K562 (cell line): ENCODE data around the gene TRAF7. TPM values are rescaled to one million over a fixed set of nuclear protein-coding genes. Genes with fewer than 3 reads are reported as not detected.

Experiments
- ELF4 ChIP-seq: fragments of 450-650 bp; formaldehyde crosslinking; IDR thresholded peaks from 2 replicates; pipeline ENCODE4 v1.4.0; 2022; ENCODE audit warnings: missing genetic modification characterization
- KDM5B ChIP-seq: fragments of 200-600 bp; sonication (generic); IDR thresholded peaks from 2 replicates; pipeline ENCODE4 v1.6.1; 2012; ENCODE audit warnings: low read depth, mild to moderate bottlenecking, moderate library complexity, low read length, control low read depth, inconsistent platforms; ENCODE audit not compliant: insufficient replicate concordance
- LCOR ChIP-seq: sonication (generic); formaldehyde crosslinking; IDR thresholded peaks from 2 replicates; pipeline ENCODE4 v1.8.0; 2022; ENCODE audit warnings: mild to moderate bottlenecking, missing genetic modification reagents
- MCM2 ChIP-seq: fragments of 450-650 bp; IDR thresholded peaks from 2 replicates; pipeline ENCODE4 v1.6.1; 2017; ENCODE audit warnings: low read depth, mild to moderate bottlenecking
- MEF2D ChIP-seq: conservative IDR thresholded peaks from 2 replicates; pipeline ENCODE4 v1.6.1; 2016; ENCODE audit warnings: low read depth, missing genetic modification characterization, missing compliant biosample characterization
- PBX2 ChIP-seq, 2 experiments: IDR thresholded peaks in 1 of 2; conservative IDR thresholded peaks in 1 of 2; 2 replicates each; pipeline ENCODE4 v1.6.1; 2016; ENCODE audit warnings: low read depth in 2 of 2, mild to moderate bottlenecking in 1 of 2, missing compliant biosample characterization in 1 of 2, missing genetic modification characterization in 1 of 2, moderate library complexity in 1 of 2
- THRAP3 ChIP-seq: fragments of 450-650 bp; IDR thresholded peaks from 2 replicates; pipeline ENCODE4 v1.6.1; 2016; ENCODE audit warnings: mild to moderate bottlenecking, inconsistent platforms, borderline replicate concordance
- ZSCAN32 ChIP-seq: fragments of 450-650 bp; formaldehyde crosslinking; IDR thresholded peaks from 2 replicates; pipeline ENCODE4 v1.4.0; 2020; ENCODE audit warnings: mild to moderate bottlenecking, moderate library complexity
- polyA plus RNA-seq, 8 experiments: library from polyadenylated mRNA; depleted of rRNA in 4 of 8; stranded (reverse) in 5 of 8; unstranded in 3 of 8; fragments of >200 nt; fragmentation: Nextera tagmentation in 2 of 8; fragmentation: Illumina TruSeq in 1 of 8; extraction: Ambion mirVana in 2 of 8; extraction: Trizol in 1 of 8; gene quantifications; 2 replicates each; pipeline versions ENCODE4 v1.2.1 to v1.2.3, GENCODE V29; 2011 to 2014; ENCODE audit warnings: inconsistent platforms in 1 of 8, missing spikeins in 1 of 8
- total RNA-seq, 7 experiments: library from RNA; depleted of rRNA in 6 of 7; stranded (reverse); fragments of >200 nt in 6 of 7; fragmentation: Illumina TruSeq in 2 of 7; extraction: Trizol in 2 of 7; gene quantifications; 2 replicates each; pipeline versions ENCODE4 v1.2.1 to v1.2.3, GENCODE V29; 2011 to 2021; ENCODE audit warnings: low replicate concordance in 1 of 7
- TF ChIP-seq, protein P1 (sequence below): fragments of 250-450 bp; sonication (Bioruptor Pico); IDR thresholded peaks from 2 replicates; pipeline ENCODE4 v1.4.0; 2020; ENCODE audit warnings: mild to moderate bottlenecking, moderate library complexity, borderline replicate concordance

The TRAF7 gene
- total and polyA plus RNA-seq, 9 of the 15 experiments (the other 6 are each of a cell fraction or from before 2014, with no cell fraction given) = 1.1 to 113 (median 41.6) TPM

- TF ChIP-seq, protein P1, sequence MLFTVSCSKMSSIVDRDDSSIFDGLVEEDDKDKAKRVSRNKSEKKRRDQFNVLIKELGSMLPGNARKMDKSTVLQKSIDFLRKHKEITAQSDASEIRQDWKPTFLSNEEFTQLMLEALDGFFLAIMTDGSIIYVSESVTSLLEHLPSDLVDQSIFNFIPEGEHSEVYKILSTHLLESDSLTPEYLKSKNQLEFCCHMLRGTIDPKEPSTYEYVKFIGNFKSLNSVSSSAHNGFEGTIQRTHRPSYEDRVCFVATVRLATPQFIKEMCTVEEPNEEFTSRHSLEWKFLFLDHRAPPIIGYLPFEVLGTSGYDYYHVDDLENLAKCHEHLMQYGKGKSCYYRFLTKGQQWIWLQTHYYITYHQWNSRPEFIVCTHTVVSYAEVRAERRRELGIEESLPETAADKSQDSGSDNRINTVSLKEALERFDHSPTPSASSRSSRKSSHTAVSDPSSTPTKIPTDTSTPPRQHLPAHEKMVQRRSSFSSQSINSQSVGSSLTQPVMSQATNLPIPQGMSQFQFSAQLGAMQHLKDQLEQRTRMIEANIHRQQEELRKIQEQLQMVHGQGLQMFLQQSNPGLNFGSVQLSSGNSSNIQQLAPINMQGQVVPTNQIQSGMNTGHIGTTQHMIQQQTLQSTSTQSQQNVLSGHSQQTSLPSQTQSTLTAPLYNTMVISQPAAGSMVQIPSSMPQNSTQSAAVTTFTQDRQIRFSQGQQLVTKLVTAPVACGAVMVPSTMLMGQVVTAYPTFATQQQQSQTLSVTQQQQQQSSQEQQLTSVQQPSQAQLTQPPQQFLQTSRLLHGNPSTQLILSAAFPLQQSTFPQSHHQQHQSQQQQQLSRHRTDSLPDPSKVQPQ = no peak
- TF ChIP-seq ZSCAN32 (CRISPR knock-in tag) = no peak
- no peak for TF ChIP-seq LCOR (CRISPR knock-in tag)
- TF ChIP-seq KDM5B = no peak
- no peak for TF ChIP-seq MCM2
- no peak for TF ChIP-seq THRAP3
- no peak for TF ChIP-seq PBX2 (CRISPR knock-in tag; IDR thresholded peaks at IDR 0.05; ENCODE audit: low read depth)
- TF ChIP-seq PBX2 (tag; conservative IDR thresholded peaks at IDR 0.05; ENCODE audit: low read depth) = no peak
- TF ChIP-seq MEF2D = no peak
- no peak for TF ChIP-seq ELF4 (CRISPR knock-in tag)
These were observed 34.5 kb downstream of the TRAF7 start (continued) for GRCh38 chr16:2190002-2190658.
